ENCODE results near the gene RREB1. TPM values are rescaled to one million over a fixed set of nuclear protein-coding genes. Genes with fewer than 3 reads are reported as not detected.

Gene RREB1
- total RNA-seq, 4 donors from 2014 or later, result 56.2 to 102 (median 62.6) TPM

- H3K36me3 ChIP-seq, result peaks cover 23% of the 10 kb centered on the region
- 20% methylated on average over 7 of the region's 7 CpGs for WGBS
- DNase-seq (ENCODE audit: low spot score in 2 of 2), result no peak
- H3K4me3 ChIP-seq, result no peak overlapping the region
- H3K9me3 ChIP-seq, result no peaks in the 10 kb centered on the region
- H3K27me3 ChIP-seq, result no peaks in the 10 kb centered on the region
- TF ChIP-seq POLR2AphosphoS5 (IDR thresholded peaks at IDR 0.05), result no peak
- H3K4me1 ChIP-seq, result peaks cover 27% of the 10 kb centered on the region
- H3K27ac ChIP-seq, result peak overlapping the region; percentile 34
Observed at GRCh38 chr6:7196019-7196402, 88.2 kb downstream of the RREB1 start.

- H3K27me3 ChIP-seq, result no peaks in the 10 kb centered on the region
- no peak overlapping the region for H3K4me3 ChIP-seq
- 79% methylated on average over 4 of the region's 4 CpGs for WGBS
- peaks cover 23% of the 10 kb centered on the region for H3K36me3 ChIP-seq
- TF ChIP-seq CTCF (IDR thresholded peaks at IDR 0.05), result no peak
- peaks cover 33% of the 10 kb centered on the region for H3K4me1 ChIP-seq
- H3K27ac ChIP-seq, result no peak overlapping the region
- H3K9me3 ChIP-seq, result no peaks in the 10 kb centered on the region
- DNase-seq (ENCODE audit: low spot score in 2 of 2), result no peak
Observed at GRCh38 chr6:7196685-7197283, 89.0 kb downstream of the RREB1 start.

- H3K27ac ChIP-seq, result no peak overlapping the region
- WGBS, result 96% methylated on average over 6 of the region's 6 CpGs
- TF ChIP-seq CTCF (IDR thresholded peaks at IDR 0.05) (no peak), POLR2A (IDR thresholded peaks at IDR 0.05) (no peak), EP300 (IDR thresholded peaks at IDR 0.05) (no peak), POLR2AphosphoS5 (IDR thresholded peaks at IDR 0.05) (no peak)
- peaks cover 18% of the 10 kb centered on the region for H3K36me3 ChIP-seq
- peaks cover 43% of the 10 kb centered on the region for H3K4me1 ChIP-seq
- no peaks in the 10 kb centered on the region for H3K9me3 ChIP-seq
- no peaks in the 10 kb centered on the region for H3K27me3 ChIP-seq
- no peak for DNase-seq (ENCODE audit: low spot score in 2 of 2)
- no peak overlapping the region for H3K4me3 ChIP-seq
Observed at GRCh38 chr6:7197747-7198146, 90.0 kb downstream of the RREB1 start.

- Histone ChIP-seq H3K4me3 (no peak overlapping the region), H3K9me3 (no peaks in the 10 kb centered on the region), H3K4me1 (peaks cover 43% of the 10 kb centered on the region), H3K27ac (peak overlapping the region; percentile 87), H3K27me3 (no peaks in the 10 kb centered on the region), H3K36me3 (peaks cover 17% of the 10 kb centered on the region)
- DNase-seq (ENCODE audit: low spot score in 2 of 2), result no peak
- 93% methylated on average over 11 of the region's 11 CpGs for WGBS
- TF ChIP-seq POLR2A (IDR thresholded peaks at IDR 0.05) (no peak), POLR2AphosphoS5 (IDR thresholded peaks at IDR 0.05) (no peak), EP300 (IDR thresholded peaks at IDR 0.05) (no peak), CTCF (IDR thresholded peaks at IDR 0.05) (no peak)
Observed at GRCh38 chr6:7198833-7199800, 91.4 kb downstream of the RREB1 start.

GRCh38 chr6:7200598-7201443 lies 93.1 kb downstream of the RREB1 start:
- H3K9me3 ChIP-seq, result no peaks in the 10 kb centered on the region
- peak overlapping the region; percentile 21 for H3K4me3 ChIP-seq
- H3K4me1 ChIP-seq, result peaks cover 31% of the 10 kb centered on the region
- H3K27me3 ChIP-seq, result no peaks in the 10 kb centered on the region
- TF ChIP-seq POLR2AphosphoS5 (IDR thresholded peaks at IDR 0.05) (no peak), EP300 (IDR thresholded peaks at IDR 0.05) (no peak), POLR2A (IDR thresholded peaks at IDR 0.05) (no peak), CTCF (IDR thresholded peaks at IDR 0.05) (no peak)
- H3K36me3 ChIP-seq, result peaks cover 13% of the 10 kb centered on the region
- 51% methylated on average over 13 of the region's 13 CpGs for WGBS
- DNase-seq (ENCODE audit: low spot score in 2 of 2), result no peak
- H3K27ac ChIP-seq, result peak overlapping the region; percentile 87

All from suprapubic skin (tissue), 4 donors.